NCI-H526 treated with DMSO at 0.1 percent for 48 hours (cell line): Measurements from ENCODE around the gene PLK2.

Experiments
- DNase-seq: peaks from one replicate; lab custom pipeline; 2025; lab: John Stamatoyannopoulos, UW

Gene PLK2

DNA sequence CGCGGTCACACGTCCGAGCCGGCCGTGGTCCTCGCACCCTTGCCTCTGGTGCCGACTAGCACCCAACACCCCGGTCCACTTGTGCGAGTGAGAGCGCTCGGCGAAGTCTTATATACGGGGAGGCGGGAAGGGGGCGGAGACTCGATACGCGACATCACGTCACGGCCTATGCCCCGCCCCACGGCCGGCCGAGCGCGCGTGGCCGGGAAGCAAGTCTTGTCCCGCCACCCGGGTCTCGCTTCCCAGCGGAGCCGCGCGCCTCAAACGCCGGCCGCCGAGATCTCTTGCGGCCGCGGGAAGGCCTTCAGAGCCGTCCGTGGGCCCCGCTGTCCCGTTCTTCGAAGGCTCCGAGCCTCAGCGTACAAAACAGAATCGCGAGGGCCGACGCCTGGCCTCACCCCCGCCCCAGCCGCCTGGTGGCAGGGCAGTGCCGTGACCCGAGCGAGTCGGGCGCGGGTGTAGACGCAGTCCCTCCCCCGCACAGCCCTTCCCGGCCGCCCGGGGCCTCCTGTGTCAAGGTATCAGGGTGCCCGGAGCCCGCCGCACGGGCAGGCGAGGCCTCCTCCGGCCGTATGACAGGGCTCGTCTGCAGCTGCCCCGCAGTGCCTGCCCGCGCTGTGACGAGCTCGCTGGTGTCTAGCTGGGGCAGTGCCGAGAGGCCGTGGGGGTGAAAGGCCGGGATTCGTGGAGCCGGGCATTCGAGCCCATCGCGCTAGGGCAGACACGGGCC is at the start of gene PLK2:
Gene PLK2 (minus strand): TSS at position 85 of the 730 bp plus-strand sequence. CDS start 127 bp downstream, outside the sequence.
- peak; percentile 0 for DNase-seq

DNA sequence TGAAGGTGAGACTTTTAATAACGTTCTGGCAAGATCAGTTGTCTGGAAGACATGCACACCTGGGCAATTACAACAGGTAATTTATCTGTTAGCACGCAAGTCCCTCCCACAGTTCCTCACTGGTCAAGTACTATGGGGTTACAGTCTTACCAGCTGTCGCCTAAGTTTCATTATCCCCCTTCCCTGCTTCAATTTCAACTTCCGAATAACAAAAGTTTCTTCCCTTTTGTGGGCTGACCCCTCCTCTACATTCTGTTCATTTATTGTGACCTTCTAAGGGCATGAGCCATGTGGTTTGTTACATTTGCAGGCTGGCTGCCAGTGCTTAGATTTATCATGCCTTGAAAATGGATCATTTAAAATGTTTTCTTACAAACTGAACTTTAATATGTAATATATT is 47.8 kb upstream of the PLK2 start:
- no peak for DNase-seq

DNA sequence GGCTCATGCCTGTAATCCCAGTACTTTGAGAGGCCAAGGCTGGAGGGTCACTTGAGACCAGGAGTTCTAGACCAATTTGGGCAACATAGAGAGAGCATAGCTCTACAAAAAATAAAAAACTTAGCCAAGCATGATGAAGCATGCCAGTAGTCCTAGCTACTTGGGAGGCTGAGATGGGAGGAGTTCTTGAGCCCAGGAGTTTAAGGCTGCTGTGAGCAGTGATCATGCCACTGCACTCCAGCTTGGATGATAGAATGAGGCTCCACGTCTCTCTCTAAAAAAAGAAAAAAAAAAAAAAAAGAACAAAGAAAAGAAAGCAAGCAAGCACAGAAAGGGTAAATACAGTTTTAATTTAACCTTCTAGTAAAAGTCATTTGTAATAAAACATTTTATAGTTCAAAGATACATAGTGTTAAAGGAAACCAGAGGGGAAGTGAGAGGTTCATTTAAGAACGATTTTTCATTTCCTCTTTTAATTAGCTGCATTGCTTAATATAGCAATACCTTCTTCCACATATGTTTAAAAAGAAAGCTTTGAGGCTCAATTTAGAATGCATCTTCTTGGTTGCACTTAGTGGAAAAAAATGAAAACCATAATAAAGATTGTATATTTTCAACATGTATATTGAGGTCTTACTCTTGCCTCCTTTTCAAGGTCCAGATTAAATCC is 46.2 kb upstream of the PLK2 start:
- no peak for DNase-seq

DNA sequence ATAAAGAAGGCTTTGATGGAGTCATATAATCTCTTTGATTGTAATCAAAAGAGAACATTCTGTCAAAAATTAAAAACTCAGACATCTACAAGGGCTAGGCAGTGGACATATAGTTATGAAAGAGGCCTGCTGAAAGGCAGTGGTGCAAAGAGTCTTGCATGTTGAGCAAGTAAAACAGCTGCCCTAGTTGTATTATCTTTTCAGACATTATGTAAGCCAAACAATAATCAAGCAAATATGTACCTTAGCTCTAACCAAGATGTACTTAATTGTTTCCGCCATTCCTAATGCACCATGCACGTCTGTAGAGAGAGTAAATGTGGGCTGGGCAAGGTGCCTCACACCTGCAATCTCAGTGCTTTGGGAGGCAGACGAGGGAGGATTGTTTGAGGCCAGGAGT is 45.6 kb upstream of the PLK2 start:
- no peak for DNase-seq

DNA sequence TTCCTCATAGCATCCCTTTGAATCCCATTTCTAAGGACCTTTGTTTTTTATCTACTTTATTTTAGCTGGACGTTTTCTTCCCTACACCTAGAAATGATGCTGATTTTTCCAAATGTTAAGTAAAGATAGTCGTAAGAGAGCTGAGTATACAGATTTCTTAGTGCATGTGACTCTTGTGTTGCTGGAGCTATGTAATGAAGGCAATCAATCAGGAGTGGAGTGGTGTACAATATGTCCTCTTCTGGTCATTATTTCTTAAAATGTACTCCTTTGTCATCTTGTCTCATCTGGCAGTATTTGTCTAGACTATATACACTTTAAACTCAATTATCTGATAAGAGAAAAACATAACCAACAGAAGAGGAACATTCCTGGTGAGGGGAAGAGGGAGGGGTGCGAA is 44.9 kb upstream of the PLK2 start:
- no peak for DNase-seq

DNA sequence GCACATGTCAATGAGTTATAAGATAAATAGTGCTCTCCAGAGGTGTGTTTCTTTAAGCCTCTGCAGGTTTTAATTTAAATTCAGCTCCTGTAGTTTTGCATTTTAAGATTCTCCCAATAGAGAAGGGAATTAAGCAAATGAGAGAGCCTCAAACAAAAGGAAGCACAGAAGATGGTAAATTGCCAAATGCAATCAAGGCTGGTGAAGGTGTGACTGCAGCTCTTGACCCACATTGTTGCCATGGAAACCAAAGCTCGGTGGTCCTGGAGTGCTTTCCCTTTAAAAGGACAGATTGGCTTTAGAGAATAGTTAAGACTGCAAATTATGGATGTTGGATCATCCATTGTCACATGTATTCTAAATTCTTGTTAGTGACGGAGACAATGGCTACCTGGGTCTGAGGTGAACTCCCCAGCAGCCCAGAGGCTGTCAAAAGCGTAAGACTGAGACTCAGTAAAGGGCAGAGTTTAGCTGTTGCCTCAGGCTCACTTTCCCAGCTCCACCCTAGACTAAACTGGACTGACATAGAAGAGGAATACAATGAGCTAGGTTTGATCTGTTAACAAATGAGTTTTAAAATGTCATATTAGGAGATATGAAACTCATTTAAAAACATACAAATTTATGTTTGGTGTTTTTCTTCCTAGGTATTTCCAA is 43.6 kb upstream of the PLK2 start:
- DNase-seq, result no peak

DNA sequence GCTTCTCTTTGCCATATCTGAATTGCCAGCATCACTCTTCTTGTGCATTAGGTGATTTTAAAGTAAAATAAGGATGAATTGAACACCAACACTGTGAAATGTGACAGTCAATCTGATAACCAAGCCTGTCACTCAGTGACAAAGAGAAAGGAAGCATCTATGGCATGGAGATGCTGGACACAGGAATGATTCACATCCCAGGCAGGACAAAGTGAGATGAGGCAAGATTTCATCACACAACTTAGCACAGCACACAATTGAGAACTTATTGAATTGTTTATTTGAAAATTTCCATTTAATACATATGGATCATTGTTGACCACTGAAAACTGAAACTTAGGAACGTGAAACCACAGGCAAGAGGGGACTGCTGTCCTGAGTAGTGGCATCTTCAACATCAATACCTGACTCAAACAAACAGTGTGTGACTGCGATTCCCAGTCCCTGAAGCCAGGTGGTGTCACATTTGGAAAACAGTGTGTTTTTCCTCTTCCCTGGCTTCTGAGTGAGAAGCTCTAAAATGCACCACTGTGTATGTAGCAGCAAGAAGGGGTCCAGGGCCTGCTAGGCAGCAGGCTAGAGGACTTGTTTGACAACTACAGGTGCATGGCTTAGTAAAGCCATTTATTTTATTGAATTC is 42.0 kb upstream of the PLK2 start:
- DNase-seq, result no peak

DNA sequence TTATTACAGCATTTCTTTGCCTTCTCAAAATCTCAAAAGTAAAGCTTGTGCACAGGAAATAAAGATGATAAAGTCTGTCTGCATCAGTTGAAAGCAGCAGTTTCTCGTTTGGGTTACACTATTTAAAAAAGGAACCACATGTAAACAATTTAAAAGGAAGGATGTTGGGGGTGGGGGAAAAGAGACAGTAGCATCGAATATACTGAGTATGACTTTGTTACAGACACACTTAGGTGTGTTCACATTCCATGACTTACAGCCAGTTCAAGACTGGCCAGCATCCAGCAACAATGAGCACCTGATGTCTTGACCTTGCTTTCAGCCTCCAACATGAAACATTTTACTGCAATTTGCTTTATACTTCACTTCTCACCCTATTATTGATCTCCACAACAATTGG is 40.1 kb upstream of the PLK2 start:
- no peak for DNase-seq

DNA sequence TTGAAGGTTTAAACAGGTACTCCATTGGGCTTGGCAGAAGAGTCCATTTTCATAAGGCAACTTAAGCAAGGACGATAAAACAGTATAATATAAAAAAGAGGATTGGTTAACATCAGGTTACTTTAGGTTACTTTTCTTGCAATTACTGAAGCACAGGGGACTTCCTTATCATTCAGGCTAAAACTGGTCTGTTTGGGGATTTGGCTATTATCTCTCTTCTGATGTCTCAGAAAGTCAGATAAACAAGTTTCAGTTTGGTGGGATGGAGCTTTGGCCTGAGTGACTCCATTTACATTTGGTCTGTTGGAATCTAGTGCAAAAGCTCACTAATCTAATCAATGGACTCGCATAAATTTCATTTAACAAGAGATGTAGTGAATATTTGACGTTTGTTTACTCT is 39.3 kb upstream of the PLK2 start:
- no peak for DNase-seq

DNA sequence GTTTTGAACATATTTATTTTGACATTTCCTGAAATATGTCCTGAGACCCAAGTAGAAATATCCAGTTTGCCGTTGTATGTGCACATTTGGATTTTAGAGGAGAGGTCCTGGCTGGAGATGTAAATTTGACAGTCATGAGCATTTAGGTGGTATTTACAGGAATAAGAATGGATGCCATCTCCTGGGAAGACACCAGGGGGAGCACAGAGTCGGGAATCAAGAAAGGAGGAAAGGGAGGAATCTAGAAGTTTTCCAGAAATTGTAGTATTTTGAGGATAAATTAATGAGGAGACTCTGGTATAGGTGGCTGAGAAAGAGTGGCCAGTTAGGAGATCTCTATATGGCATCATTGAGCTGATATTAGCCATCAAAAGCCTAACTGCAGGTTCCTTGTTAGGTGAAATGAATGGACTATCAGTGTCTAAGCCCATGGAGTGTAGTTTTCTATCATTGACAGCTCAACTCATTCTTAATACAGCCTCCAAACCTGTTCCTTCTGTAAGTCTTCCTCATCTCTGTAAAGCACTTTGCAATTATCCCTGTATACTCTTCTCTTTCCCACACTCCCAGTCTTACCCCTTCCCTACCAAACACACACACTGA is 38.6 kb upstream of the PLK2 start:
- DNase-seq, result no peak

DNA sequence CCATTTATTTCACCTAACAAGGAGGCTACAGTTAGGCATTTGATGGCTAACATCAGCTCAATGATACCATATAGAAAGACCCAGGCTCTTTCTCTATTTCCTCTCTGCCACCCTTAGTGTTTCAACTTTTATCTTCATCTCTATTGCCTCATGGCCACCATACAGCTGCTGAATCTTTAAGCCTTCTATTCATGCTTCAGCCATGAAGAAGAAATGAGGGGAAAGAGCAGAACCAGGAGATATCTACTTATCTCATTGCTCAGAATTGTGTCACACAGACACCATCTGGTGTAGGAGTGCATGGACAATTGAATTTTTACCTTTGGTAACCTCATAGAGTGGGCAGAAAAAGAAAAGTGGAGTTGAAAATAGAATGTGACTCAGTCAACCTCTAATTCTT is 38.0 kb upstream of the PLK2 start:
- no peak for DNase-seq

DNA sequence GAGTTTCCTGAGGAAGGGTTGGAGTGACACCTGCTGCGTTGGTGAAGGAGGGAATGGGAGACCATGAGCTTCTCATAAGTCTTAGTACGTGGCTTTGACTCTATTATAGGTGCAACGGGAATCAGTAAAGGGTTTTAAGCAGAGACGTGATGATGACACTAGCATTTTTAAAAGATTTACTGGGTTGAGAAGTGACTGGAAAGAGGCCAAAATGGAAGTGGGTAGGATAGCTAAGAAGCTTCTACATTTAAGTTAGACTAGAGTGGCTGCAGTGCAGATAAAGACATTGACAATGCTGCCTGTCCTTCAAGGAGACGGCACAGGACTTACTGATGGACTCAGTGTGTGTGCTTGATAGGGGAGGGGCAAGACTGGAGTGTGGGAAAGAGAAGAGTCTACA is 37.5 kb upstream of the PLK2 start:
- DNase-seq, result no peak

DNA sequence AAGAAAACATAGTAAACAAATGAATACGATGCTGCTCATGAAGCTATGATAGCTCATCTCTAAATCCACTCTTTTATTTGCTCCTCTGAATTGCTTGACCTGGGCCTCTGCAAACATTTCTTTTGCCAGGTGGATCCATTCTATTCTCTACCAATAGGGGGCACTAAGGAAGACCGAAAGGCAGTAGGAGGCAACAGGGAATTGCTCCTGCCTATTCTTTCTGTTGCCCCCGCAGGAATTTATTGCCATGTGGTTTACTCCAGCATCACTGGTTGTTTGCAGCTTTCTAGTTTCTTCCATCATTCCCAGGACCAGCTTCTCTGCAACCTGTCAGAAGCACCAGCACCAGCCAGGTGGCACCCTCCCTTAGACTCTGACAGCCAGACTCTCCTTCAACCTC is 36.6 kb upstream of the PLK2 start:
- no peak for DNase-seq

DNA sequence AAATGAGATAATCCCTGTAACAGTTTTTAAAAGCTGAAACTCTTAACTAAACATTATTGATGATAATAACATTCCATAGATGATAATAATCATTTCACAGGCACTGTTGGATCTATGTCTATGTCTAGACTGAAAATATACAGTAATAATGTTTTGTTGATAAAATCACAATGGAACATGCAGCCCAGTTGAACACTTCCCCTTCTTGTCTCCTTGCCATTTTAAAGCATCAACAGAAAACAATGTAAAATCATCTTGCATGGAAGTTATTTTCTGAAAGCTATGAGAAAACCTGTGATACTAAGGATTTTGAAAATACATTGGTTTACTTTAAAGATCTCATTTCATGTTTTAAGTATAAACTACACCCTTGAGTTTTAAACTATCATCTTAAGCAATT is 33.3 kb upstream of the PLK2 start:
- no peak for DNase-seq

DNA sequence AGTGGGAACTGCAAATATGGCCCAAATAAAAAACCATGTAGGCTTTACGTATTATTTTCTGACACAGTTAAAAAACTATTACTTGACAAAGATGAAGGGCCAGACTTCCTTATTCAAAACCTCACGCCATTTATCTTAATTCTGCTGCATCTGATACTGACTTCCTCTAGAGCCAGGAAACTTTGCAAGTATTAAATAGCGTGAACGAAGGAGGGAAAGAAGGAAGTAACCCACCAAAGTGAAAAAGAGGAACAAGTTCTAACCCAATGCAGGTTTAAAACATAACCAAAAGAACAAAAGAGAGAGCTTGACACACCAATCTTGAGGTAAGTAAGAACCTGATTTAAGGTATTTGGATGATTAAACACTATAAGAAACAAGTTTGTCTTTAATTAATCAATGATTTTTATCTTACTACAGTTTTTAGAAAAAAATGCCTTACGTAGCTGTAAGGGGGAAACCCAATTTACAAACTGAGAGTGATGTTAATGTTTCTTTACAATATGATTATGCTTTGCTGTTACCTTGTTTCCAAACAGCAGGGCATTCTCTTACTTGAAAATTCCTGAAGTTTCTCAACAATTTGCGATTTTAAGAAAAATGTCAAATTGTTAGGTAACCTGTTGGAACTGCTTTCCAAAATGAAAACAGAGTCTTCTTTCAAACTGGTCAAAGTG is 31.5 kb upstream of the PLK2 start, which contains the start of gene GAPT:
Gene GAPT (plus strand): TSS at position 220 of the 677 bp plus-strand sequence. CDS start 3,102 bp downstream, outside the sequence.
- DNase-seq, result no peak

DNA sequence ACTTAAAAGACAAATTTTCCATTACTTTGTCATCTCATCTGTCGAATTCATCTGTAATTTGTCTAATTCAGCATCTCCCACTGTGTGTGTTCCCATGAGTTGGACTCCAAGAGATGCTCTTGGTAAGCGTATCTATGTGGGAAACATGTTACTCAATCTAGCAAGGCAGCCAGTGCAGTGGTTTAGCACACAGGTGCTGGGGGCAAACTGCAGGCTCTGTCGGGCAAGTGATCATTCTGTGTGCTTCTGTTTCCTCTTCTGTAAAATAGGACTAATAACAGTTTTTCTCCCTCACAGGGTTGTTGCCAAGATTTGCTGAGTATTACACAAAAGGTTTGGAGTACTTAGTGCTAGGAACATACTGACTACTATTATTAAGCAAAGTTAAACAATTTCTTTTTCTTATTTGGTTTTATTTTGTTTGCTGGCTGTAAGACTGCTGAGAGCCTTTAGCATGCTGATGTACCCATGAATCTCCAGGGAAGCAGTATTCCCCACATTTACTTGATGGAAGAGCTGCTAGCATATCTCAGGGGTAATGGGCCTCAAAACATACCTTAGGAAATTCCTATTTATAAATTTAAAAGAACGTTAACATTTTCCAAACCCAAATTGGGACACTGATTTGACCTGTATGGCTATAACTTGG is 30.6 kb upstream of the PLK2 start:
- no peak for DNase-seq

DNA sequence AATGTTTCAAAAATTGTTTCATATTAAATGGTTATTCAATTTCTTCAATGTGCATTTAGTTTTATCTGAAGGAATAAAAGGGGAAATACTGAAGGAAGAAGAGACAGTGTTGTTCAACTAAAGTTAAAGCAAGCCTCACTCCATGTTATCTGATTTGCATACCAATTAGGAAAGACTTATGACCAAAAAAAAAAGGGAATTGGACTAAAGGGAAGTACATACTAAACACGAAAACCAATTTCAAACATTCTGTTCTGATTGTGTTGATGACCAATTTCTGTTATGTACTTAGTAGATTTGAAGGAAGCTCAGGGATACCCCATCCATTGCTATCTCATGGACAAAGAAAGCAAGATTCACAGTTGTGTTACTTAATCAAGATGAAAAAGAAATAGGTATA is 26.4 kb upstream of the PLK2 start:
- no peak for DNase-seq

DNA sequence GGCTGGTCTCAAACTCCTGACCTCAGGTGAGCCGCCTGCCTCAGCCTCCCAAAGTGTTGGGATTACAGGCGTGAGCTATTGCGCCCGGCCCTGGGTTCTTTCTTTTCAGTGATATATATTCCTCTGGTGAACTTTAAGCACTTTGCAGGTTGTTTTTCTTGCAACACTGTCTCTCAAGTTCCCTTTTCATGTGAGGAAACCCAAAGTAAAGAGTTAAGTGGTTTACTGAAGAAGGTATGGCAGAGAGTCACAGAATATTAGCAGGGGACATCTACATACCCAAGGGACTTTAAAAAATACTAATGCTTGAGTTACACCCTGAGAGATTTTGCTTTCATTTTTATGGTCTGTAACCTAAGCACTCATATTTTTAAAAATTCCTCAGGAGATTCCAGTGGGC is 24.6 kb upstream of the PLK2 start:
- no peak for DNase-seq

DNA sequence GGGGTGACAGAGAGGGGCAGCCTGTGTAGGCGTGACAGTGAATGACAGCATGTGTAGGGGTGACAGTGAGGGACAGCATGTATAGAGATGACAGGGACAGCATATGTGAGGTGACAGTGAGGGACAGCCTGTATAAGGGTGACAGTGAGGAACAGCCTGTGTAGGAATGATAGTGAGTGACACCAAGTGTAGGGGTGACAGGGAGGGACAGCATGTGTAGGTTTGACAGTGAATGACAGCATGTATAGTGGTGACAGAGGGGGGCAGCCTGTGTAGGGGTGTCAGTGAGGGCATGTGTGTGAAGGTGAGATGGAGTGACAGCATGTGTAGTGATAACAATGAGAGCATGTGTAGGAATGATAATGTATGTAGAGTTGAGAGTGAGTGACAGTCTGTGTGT is 22.6 kb upstream of the PLK2 start:
- no peak for DNase-seq

DNA sequence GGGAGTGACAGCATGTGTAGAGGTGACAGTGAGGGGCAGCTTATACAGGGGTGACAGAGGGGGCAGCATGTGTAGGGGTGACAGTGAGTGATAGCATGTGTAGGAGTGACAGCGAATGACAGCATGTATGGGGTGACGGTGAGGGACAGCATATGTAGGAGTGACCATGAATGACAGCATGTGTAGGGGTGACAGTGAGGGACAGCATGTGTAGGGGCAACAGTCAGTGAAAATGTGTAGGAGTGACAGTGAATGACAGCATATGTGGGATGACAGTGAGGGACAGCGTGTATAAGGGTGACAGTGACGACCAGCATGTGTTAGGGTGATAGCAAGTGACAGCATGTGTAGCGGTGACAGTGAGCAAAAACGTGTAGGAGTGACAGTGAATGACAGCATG is 21.9 kb upstream of the PLK2 start:
- DNase-seq, result no peak

DNA sequence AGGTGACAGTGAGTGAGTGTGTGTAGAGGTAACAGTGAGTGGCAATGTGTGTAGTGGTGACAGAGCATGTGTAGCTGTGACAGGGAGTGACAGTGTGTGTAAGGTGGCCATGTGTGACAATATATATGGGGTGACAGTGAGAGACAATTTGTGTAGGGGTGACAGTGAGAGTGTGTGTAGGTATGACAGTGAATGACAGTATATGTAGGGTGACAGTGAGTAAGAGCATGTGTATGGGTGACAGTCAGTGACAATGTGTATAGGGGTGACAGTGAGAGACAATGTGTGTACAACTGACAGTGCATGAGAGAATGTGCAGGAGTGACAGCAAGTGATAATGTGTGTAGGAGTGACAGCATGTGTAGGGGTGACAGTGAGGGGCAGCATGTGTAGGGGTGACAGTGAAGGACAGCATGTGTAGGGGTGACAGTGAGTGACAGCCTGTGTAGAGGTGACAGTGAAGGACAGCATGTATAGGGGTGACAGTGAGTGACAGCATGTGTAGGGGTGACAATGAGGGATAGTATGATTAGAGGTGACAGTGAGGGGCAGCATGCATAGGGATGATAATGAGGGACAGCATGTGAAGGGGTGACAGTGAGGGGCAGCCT is 21.3 kb upstream of the PLK2 start:
- DNase-seq, result no peak
